K562 (cell line): Measurements from ENCODE around the gene GADD45GIP1. TPM values are rescaled to one million over a fixed set of nuclear protein-coding genes. Genes with fewer than 3 reads are reported as not detected.

ENCODE experiments used
- ATAC-seq: fragments of 200-7000 bp; cut with Tn5 transposase; 3 replicates; pipeline ENCODE4 v1.9.1; 2020; ENCODE audit warnings: moderate library complexity
- BruUV-seq: library from RNA; stranded (reverse); fragments of 400-500 nt; replicated peaks from 2 replicates; lab custom pipeline; 2021; lab: Mats Ljungman, UMichigan
- CTCF ChIA-PET: fragments of 300-600 bp; formaldehyde crosslinking; extraction: SDS; loops from one replicate; lab custom pipeline; 2021; ENCODE audit warnings: low intra/inter-chr PET ratio; lab: Yijun Ruan, JAX
- POLR2A ChIA-PET: fragments of 300-600, 350-650 bp; sonication (Branson Sonifier 250); formaldehyde crosslinking; extraction: SDS; loops from one replicate; lab custom pipeline; 2021; ENCODE audit warnings: antibody characterized with exemption, inconsistent platforms; lab: Yijun Ruan, JAX
- DNase-seq, 4 experiments: peaks; one replicate each; pipeline versions ENCODE4 v3.0.0 to v3.0.0-alpha.2; 2011 to 2018; ENCODE audit warnings: low spot score in 3 of 4, mixed read lengths in 3 of 4; ENCODE audit errors: extremely low read depth in 1 of 4
- FAIRE-seq: peaks from 2 replicates; lab custom pipeline; 2011; peaks lifted over from hg19 to GRCh38; lab: Jason Lieb, UNC
- H2AFZ ChIP-seq: 2 replicates; pipeline ENCODE4 v1.6.0; 2011; ENCODE audit warnings: low read depth, low read length, control low read depth, inconsistent platforms
- H3K27ac ChIP-seq: fragments of 200-600 bp; 3 replicates; pipeline ENCODE4 v1.8.0; 2011; ENCODE audit warnings: low read depth, mild to moderate bottlenecking, control low read depth, inconsistent platforms, low read length, moderate library complexity, mixed read lengths; ENCODE audit errors: extremely low read depth
- H3K27me3 ChIP-seq, 2 experiments: fragments of 300-600 bp in 1 of 2; 2 replicates in 1 of 2; 3 replicates in 1 of 2; pipeline versions ENCODE4 v1.6.0 to v1.8.0; 2011; ENCODE audit warnings: inconsistent platforms in 2 of 2, low read length in 2 of 2, mild to moderate bottlenecking in 1 of 2, mixed read lengths in 1 of 2, moderate library complexity in 1 of 2; ENCODE audit not compliant: control insufficient read depth in 2 of 2, insufficient read depth in 2 of 2
- H3K36me3 ChIP-seq: fragments of 300-600 bp; 3 replicates; pipeline ENCODE4 v1.8.0; 2011; ENCODE audit warnings: mild to moderate bottlenecking, low read length, inconsistent platforms; ENCODE audit not compliant: control insufficient read depth, insufficient read depth
- H3K4me1 ChIP-seq, 2 experiments: fragments of 200-600 bp in 1 of 2; replicated peaks in 1 of 2; 2 replicates in 1 of 2; 3 replicates in 1 of 2; pipeline versions ENCODE4 v1.5.1 to v1.8.0; 2011; ENCODE audit warnings: inconsistent platforms in 2 of 2, low read length in 2 of 2, mild to moderate bottlenecking in 1 of 2, mixed read lengths in 1 of 2, moderate library complexity in 1 of 2; ENCODE audit not compliant: control insufficient read depth in 2 of 2, insufficient read depth in 2 of 2
- H3K4me2 ChIP-seq: 2 replicates; pipeline ENCODE4 v1.6.1; 2011; ENCODE audit warnings: low read length, control low read depth, inconsistent platforms, mixed read lengths; ENCODE audit not compliant: insufficient read depth
- H3K4me3 ChIP-seq: fragments of 200-600 bp; sonication (generic), shearing (Covaris generic); 2 replicates; pipeline ENCODE4 v1.5.1; 2016; ENCODE audit warnings: control low read depth, inconsistent platforms
- H3K79me2 ChIP-seq: fragments of 200-600 bp; 3 replicates; pipeline ENCODE4 v1.8.0; 2011; ENCODE audit warnings: low read length, inconsistent platforms; ENCODE audit not compliant: control insufficient read depth, insufficient read depth
- H3K9ac ChIP-seq, 2 experiments: 2 replicates each; pipeline versions ENCODE4 v1.6.0 to v1.6.1; 2011; ENCODE audit warnings: low read depth in 2 of 2, low read length in 2 of 2, control low read depth in 1 of 2, inconsistent platforms in 1 of 2, mild to moderate bottlenecking in 1 of 2, mixed read lengths in 1 of 2; ENCODE audit not compliant: insufficient read depth in 1 of 2
- H3K9me1 ChIP-seq: one replicate; pipeline ENCODE4 v1.6.0; 2011; ENCODE audit warnings: inconsistent platforms, mild to moderate bottlenecking, low read length, moderate library complexity; ENCODE audit not compliant: control insufficient read depth, insufficient read depth
- H3K9me3 ChIP-seq: replicated peaks from 2 replicates; pipeline ENCODE4 v1.5.1; 2011; ENCODE audit warnings: low read depth, low read length, inconsistent platforms; ENCODE audit not compliant: control insufficient read depth, insufficient read depth
- H4K20me1 ChIP-seq: replicated peaks from 2 replicates; pipeline ENCODE4 v1.6.1; 2011; ENCODE audit warnings: low read length, inconsistent platforms, mixed read lengths; ENCODE audit not compliant: control insufficient read depth, insufficient read depth
- ARHGAP35 ChIP-seq: fragments of 450-650 bp; IDR thresholded peaks from 2 replicates; pipeline ENCODE4 v1.6.1; 2018; ENCODE audit not compliant: partially characterized antibody
- BHLHE40 ChIP-seq: IDR thresholded peaks from 2 replicates; pipeline ENCODE4 v1.6.1; 2011; ENCODE audit warnings: low read length, improper control_type of control experiment
- CTCFL ChIP-seq: IDR thresholded peaks from 2 replicates; pipeline ENCODE4 v1.6.1; 2011; ENCODE audit warnings: borderline replicate concordance, low read depth, mild to moderate bottlenecking, moderate library complexity, low read length; ENCODE audit not compliant: insufficient read depth, poor library complexity, severe bottlenecking
- DLX4 ChIP-seq: fragments of 250-450 bp; sonication (Bioruptor Pico); IDR thresholded peaks from 2 replicates; pipeline ENCODE4 v1.6.1; 2021; ENCODE audit warnings: mild to moderate bottlenecking
- ILF3 ChIP-seq: fragments of 450-650 bp; IDR thresholded peaks from 2 replicates; pipeline ENCODE4 v1.6.1; 2018; ENCODE audit warnings: antibody characterized with exemption, mild to moderate bottlenecking, moderate library complexity, borderline replicate concordance
- MXI1 ChIP-seq: IDR thresholded peaks from 2 replicates; pipeline ENCODE4 v1.6.1; 2011; ENCODE audit warnings: low read depth, mild to moderate bottlenecking, improper control_type of control experiment, low read length
- MYBL2 ChIP-seq, 2 experiments: fragments of 450-650 bp in 1 of 2; sonication (generic) in 1 of 2; formaldehyde crosslinking in 1 of 2; IDR thresholded peaks; 2 replicates each; pipeline versions ENCODE4 v1.6.1 to v1.8.1; 2017 to 2022; ENCODE audit warnings: borderline replicate concordance in 1 of 2, inconsistent platforms in 1 of 2, low read depth in 1 of 2, mild to moderate bottlenecking in 1 of 2, missing genetic modification reagents in 1 of 2, moderate library complexity in 1 of 2
- POLR2AphosphoS2 ChIP-seq: IDR thresholded peaks from 2 replicates; pipeline ENCODE4 v1.6.1; 2012; ENCODE audit warnings: low read length, improper control_type of control experiment
- PPARD ChIP-seq: fragments of 250-450 bp; sonication (Bioruptor Pico); IDR thresholded peaks from 2 replicates; pipeline ENCODE4 v1.8.0; 2022; ENCODE audit warnings: inconsistent platforms, mild to moderate bottlenecking, moderate library complexity
- TSHZ1 ChIP-seq: fragments of 250-450 bp; sonication (Bioruptor Pico); IDR thresholded peaks from 2 replicates; pipeline ENCODE4 v1.4.0; 2020; ENCODE audit warnings: mild to moderate bottlenecking, moderate library complexity
- ZNF232 ChIP-seq: sonication (generic); formaldehyde crosslinking; IDR thresholded peaks from 2 replicates; pipeline ENCODE4 v1.8.0; 2022; ENCODE audit warnings: mild to moderate bottlenecking, missing genetic modification reagents
- ZNF253 ChIP-seq: fragments of 250-450 bp; sonication (Bioruptor Pico); conservative IDR thresholded peaks from 2 replicates; pipeline ENCODE4 v1.6.1; 2021; ENCODE audit warnings: mild to moderate bottlenecking
- ZNF717 ChIP-seq: fragments of 250-450 bp; sonication (Bioruptor Pico); IDR thresholded peaks from 2 replicates; pipeline ENCODE4 v1.5.0; 2021
- ZZZ3 ChIP-seq: fragments of 450-650 bp; IDR thresholded peaks from 2 replicates; pipeline ENCODE4 v1.6.1; 2016; ENCODE audit warnings: antibody characterized with exemption, mild to moderate bottlenecking, moderate library complexity
- WGBS: fragments of 100-300 bp; shearing (Covaris generic); methylation state at CpG from one replicate; pipeline ENCODE4 v1.1.6; 2016; ENCODE audit warnings: low coverage, mixed read lengths; ENCODE audit not compliant: insufficient coverage; ENCODE audit errors: missing lambda C conversion rate; 5-methylcytosine and 5-hydroxymethylcytosine counted together
- in situ Hi-C: fragments of 300-500 bp; cut with MboI; formaldehyde crosslinking; loops from 4 replicates; pipeline ENCODE4 v1.15.0; 2018; ENCODE audit warnings: inconsistent platforms, mixed read lengths
- intact Hi-C: fragments of 100-400 bp; cut with micrococcal nuclease; formaldehyde crosslinking; loops from 2 replicates; pipeline ENCODE4 v1.14.2; 2022
- polyA plus RNA-seq, 8 experiments: library from polyadenylated mRNA; depleted of rRNA in 4 of 8; stranded (reverse) in 5 of 8; unstranded in 3 of 8; fragments of >200 nt; fragmentation: Nextera tagmentation in 2 of 8; fragmentation: Illumina TruSeq in 1 of 8; extraction: Ambion mirVana in 2 of 8; extraction: Trizol in 1 of 8; gene quantifications; 2 replicates each; pipeline versions ENCODE4 v1.2.1 to v1.2.3, GENCODE V29; 2011 to 2014; ENCODE audit warnings: inconsistent platforms in 1 of 8, missing spikeins in 1 of 8
- total RNA-seq, 7 experiments: library from RNA; depleted of rRNA in 6 of 7; stranded (reverse); fragments of >200 nt in 6 of 7; fragmentation: Illumina TruSeq in 2 of 7; extraction: Trizol in 2 of 7; gene quantifications; 2 replicates each; pipeline versions ENCODE4 v1.2.1 to v1.2.3, GENCODE V29; 2011 to 2021; ENCODE audit warnings: low replicate concordance in 1 of 7

GADD45GIP1 gene
- total and polyA plus RNA-seq, 9 of the 15 experiments (the other 6 are each of a cell fraction or from before 2014, with no cell fraction given): 5.1 to 161 (median 29.2) TPM

- Histone ChIP-seq H4K20me1 (no peaks in the 10 kb centered on the region; the same call in 1 of the 2 replicates), H3K4me3 (no peak overlapping the region), H3K4me1 (peaks cover 5 to 50% of the 10 kb centered on the region in 2 experiments; a peak in 4 of 5 replicates), H3K9me1 (no peaks in the 10 kb centered on the region), H3K27me3 (no peaks in the 10 kb centered on the region; a peak in 1 of 5 replicates), H2AFZ (no peak overlapping the region), H3K9ac (no peak overlapping the region; a peak in 1 of 4 replicates), H3K27ac (no peak overlapping the region), H3K36me3 (peaks cover 6% of the 10 kb centered on the region; the same call in 1 of the 3 replicates), H3K79me2 (peaks cover 30% of the 10 kb centered on the region), H3K9me3 (no peaks in the 10 kb centered on the region), H3K4me2 (no peak overlapping the region)
- ChIA-PET CTCF (no interaction called here), POLR2A (no interaction called here)
- BruUV-seq: no TSS peak
- TF ChIP-seq PPARD (CRISPR knock-in tag) (no peak), ZNF253 (no peak), ARHGAP35 (no peak), ZNF717 (CRISPR knock-in tag) (no peak), BHLHE40 (no peak), POLR2AphosphoS2 (no peak), DLX4 (CRISPR knock-in tag) (no peak), TSHZ1 (CRISPR knock-in tag) (no peak), MYBL2 (IDR thresholded peaks at IDR 0.05; ENCODE audit: low read depth) (no peak), MYBL2 (CRISPR knock-in tag; IDR thresholded peaks at IDR 0.05; ENCODE audit: borderline replicate concordance) (no peak), ZZZ3 (no peak), MXI1 (no peak), ILF3 (no peak), CTCFL (no peak), ZNF232 (no peak)
- DNase-seq (no peak), FAIRE-seq (no peak), ATAC-seq (no peak)
- in situ Hi-C loops (no loop called here), intact Hi-C loops (no loop called here)
- WGBS: 82% methylated on average over 7 of the region's 7 CpGs
These were observed 36.5 kb upstream of the GADD45GIP1 start for GRCh38 chr19:12993562-12993961.
